A673 (cell line): Measurements from ENCODE around the gene BEST1. TPM values are rescaled to one million over a fixed set of nuclear protein-coding genes. Genes with fewer than 3 reads are reported as not detected.

Experiments used
- BruUV-seq: library from RNA; stranded (reverse); fragments of 400-500 nt; replicated peaks from 2 replicates; lab custom pipeline; 2021; lab: Mats Ljungman, UMichigan
- CTCF ChIA-PET: fragments of 300-600 bp; sonication (Branson Sonifier 250); formaldehyde crosslinking; loops from one replicate; lab custom pipeline; 2022; ENCODE audit warnings: antibody characterized with exemption; lab: Charles Lee
- POLR2A ChIA-PET: fragments of 300-600 bp; sonication (Branson Sonifier 250); formaldehyde crosslinking; loops from one replicate; lab custom pipeline; 2022; ENCODE audit warnings: antibody characterized with exemption; ENCODE audit not compliant: low non-redundant PET; lab: Charles Lee
- DNase-seq: peaks from one replicate; pipeline ENCODE4 v3.0.0-alpha.2; 2015; ENCODE audit warnings: low spot score
- H3K27ac ChIP-seq: fragments of 200-600 bp; sonication (generic); 2 replicates; pipeline ENCODE4 v1.5.1; 2016; ENCODE audit warnings: mixed run types, low read depth, mild to moderate bottlenecking, mixed read lengths, antibody characterized with exemption, low read length; ENCODE audit not compliant: poor library complexity, severe bottlenecking
- H3K27me3 ChIP-seq: fragments of 200-600 bp; sonication (generic); replicated peaks from 2 replicates; pipeline ENCODE4 v1.6.1; 2017; ENCODE audit warnings: mixed run types, low read depth, mild to moderate bottlenecking, mixed read lengths, antibody characterized with exemption, low read length; ENCODE audit not compliant: insufficient read depth, poor library complexity
- H3K36me3 ChIP-seq: fragments of 200-600 bp; sonication (generic); 2 replicates; pipeline ENCODE4 v1.6.1; 2016; ENCODE audit warnings: mixed run types, mild to moderate bottlenecking, mixed read lengths, antibody characterized with exemption, low read length; ENCODE audit not compliant: insufficient read depth, poor library complexity, severe bottlenecking
- H3K4me1 ChIP-seq: fragments of 200-600 bp; sonication (generic); 2 replicates; pipeline ENCODE4 v1.6.1; 2017; ENCODE audit warnings: mixed run types, mild to moderate bottlenecking, mixed read lengths, antibody characterized with exemption, low read length; ENCODE audit not compliant: insufficient read depth, poor library complexity, severe bottlenecking
- H3K4me3 ChIP-seq: fragments of 200-600 bp; sonication (generic); 2 replicates; pipeline ENCODE4 v1.5.1; 2016; ENCODE audit warnings: low read depth, mixed run types, mild to moderate bottlenecking, mixed read lengths, low read length; ENCODE audit not compliant: poor library complexity, severe bottlenecking
- H3K9me3 ChIP-seq: fragments of 200-600 bp; sonication (generic); 2 replicates; pipeline ENCODE4 v1.6.1; 2016; ENCODE audit warnings: mixed run types, low read depth, mild to moderate bottlenecking, mixed read lengths, antibody characterized with exemption, low read length; ENCODE audit not compliant: poor library complexity, severe bottlenecking
- CTCF ChIP-seq: fragments of 300-800, 200-600 bp; sonication (generic); conservative IDR thresholded peaks from 2 replicates; pipeline ENCODE4 v1.5.1; 2017; ENCODE audit warnings: low read depth, mild to moderate bottlenecking, antibody characterized with exemption, low read length, moderate library complexity, mixed read lengths
- EZH2 ChIP-seq: fragments of 200-600 bp; sonication (generic); IDR thresholded peaks from 2 replicates; pipeline ENCODE4 v1.6.1; 2017; ENCODE audit warnings: borderline replicate concordance, low read depth, mild to moderate bottlenecking, mixed read lengths, antibody characterized with exemption, low read length; ENCODE audit not compliant: poor library complexity, severe bottlenecking
- intact Hi-C: fragments of 100-400 bp; cut with micrococcal nuclease; formaldehyde crosslinking; loops from one replicate; pipeline ENCODE4 v1.10.0; 2022; ENCODE audit not compliant: unreplicated experiment
- total RNA-seq: library from RNA; stranded (reverse); gene quantifications from 2 replicates; pipeline ENCODE4 v1.2.3, GENCODE V29; 2021

Gene BEST1
- total RNA-seq, 1 experiment from 2014 or later = 5.3 TPM

GRCh38 chr11:61994981-61995380 is 44.8 kb downstream of the BEST1 start:
- H3K27me3 ChIP-seq = no peaks in the 10 kb centered on the region
- H3K27ac ChIP-seq = no peak overlapping the region
- no peak for DNase-seq
- no peaks in the 10 kb centered on the region for H3K9me3 ChIP-seq
- no TSS peak for BruUV-seq
- CTCF ChIA-PET = no interaction called here
- H3K4me3 ChIP-seq = no peak overlapping the region
- TF ChIP-seq CTCF (no peak), EZH2 (no peak)
- no peaks in the 10 kb centered on the region for H3K36me3 ChIP-seq
- intact Hi-C loops = no loop called here
- H3K4me1 ChIP-seq = no peaks in the 10 kb centered on the region
- POLR2A ChIA-PET = no interaction called here

- POLR2A ChIA-PET = no interaction called here
- BruUV-seq = no TSS peak
- TF ChIP-seq CTCF (no peak), EZH2 (no peak)
- Histone ChIP-seq H3K36me3 (no peaks in the 10 kb centered on the region), H3K27me3 (no peaks in the 10 kb centered on the region), H3K27ac (no peak overlapping the region), H3K4me1 (no peaks in the 10 kb centered on the region), H3K4me3 (no peak overlapping the region), H3K9me3 (no peaks in the 10 kb centered on the region)
- CTCF ChIA-PET = no interaction called here
- no peak for DNase-seq
- intact Hi-C loops = no loop called here
Observed at GRCh38 chr11:61996933-61997332, 46.8 kb downstream of the BEST1 start.

DNA sequence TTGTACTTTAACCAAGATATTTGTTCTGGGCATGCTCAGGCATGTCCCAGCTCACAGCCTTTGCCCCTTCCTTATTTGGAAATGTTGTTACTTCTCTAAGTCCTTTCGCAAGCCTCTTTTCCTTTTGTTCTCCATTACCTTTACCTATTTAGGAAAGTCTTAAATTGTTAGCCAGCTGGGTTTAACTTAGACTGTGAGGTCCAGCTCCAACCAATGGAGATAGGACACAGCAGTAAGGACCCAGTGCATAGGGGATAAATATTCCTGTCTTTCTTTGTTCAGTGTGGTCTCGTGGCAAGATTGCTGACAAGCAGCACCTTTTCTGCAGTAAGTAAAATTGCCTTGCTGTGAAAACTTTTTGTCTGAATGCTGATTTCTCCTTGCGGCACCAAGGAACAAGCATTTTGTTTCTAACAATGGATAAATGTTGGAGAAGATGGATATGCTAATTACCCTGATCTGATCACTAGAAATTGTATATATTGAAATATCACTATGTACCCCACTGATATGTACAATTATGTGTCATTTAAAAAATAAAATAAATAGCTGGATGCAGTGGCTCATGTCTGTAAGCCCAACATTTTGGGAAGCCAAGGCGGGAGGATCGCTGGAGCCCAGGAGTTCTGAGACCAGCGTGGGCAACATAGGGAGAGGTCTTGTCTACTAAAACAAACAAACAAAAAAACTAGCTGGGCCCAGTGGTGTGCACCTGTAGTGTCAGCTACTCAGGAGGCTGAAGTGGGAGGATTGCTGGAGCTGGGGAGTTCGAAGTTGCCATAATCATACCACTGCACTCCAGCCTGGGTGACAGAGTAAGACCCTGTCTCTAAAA is 49.2 kb downstream of the BEST1 start:
- POLR2A ChIA-PET = no interaction called here
- Histone ChIP-seq H3K4me1 (no peaks in the 10 kb centered on the region), H3K27ac (no peak overlapping the region), H3K4me3 (no peak overlapping the region), H3K36me3 (no peaks in the 10 kb centered on the region), H3K9me3 (no peaks in the 10 kb centered on the region), H3K27me3 (no peaks in the 10 kb centered on the region)
- CTCF ChIA-PET = no interaction called here
- DNase-seq = no peak
- TF ChIP-seq CTCF = no peak
- no TSS peak for BruUV-seq
- intact Hi-C loops = no loop called here
